Suprapubic skin (tissue), 3 donors: Measurements from ENCODE around the gene VPS37B.

Source experiments
- CTCF ChIP-seq, 2 donors: fragments of 200-600 bp in 1 of 2; fragments of 450-650 bp in 1 of 2; sonication (generic) in 1 of 2; IDR thresholded peaks; one replicate each; pipeline ENCODE4 v1.5.1; 2016 to 2019; ENCODE audit warnings: antibody characterized with exemption in 2 of 2, mild to moderate bottlenecking in 1 of 2, moderate library complexity in 1 of 2
- EP300 ChIP-seq: sonication (generic); formaldehyde crosslinking; IDR thresholded peaks from one replicate; pipeline ENCODE4 v1.6.1; 2017; ENCODE audit warnings: antibody characterized with exemption

GRCh38 chr12:122894193-122895121, 1.5 kb downstream of the VPS37B start:
- TF ChIP-seq CTCF (IDR thresholded peaks at IDR 0.05) (no peak), EP300 (no peak)
